IMR-90 (cell line): ENCODE data around the gene MEGF6. TPM values are rescaled to one million over a fixed set of nuclear protein-coding genes. Genes with fewer than 3 reads are reported as not detected.
A peak's percentile ranks its signal among the peaks of the same experiment; 100 is the strongest.

Source experiments
- ATAC-seq: fragments of 200-7000 bp; cut with Tn5 transposase; 2 replicates; pipeline ENCODE4 v1.9.1; 2020; ENCODE audit warnings: low read depth, mild to moderate bottlenecking, moderate library complexity
- BruUV-seq: library from RNA; stranded (reverse); fragments of 400-500 nt; replicated peaks from 2 replicates; lab custom pipeline; 2021; lab: Mats Ljungman, UMichigan
- CTCF ChIA-PET: fragments of 300-600 bp; formaldehyde crosslinking; extraction: SDS; loops from one replicate; lab custom pipeline; 2021; ENCODE audit warnings: antibody characterized with exemption; lab: Yijun Ruan, JAX
- POLR2A ChIA-PET: fragments of 300-600 bp; sonication (Branson Sonifier 250); formaldehyde crosslinking; loops from one replicate; lab custom pipeline; 2022; ENCODE audit warnings: antibody characterized with exemption; ENCODE audit not compliant: unreplicated experiment; lab: Charles Lee
- DNase-seq: peaks from one replicate; pipeline ENCODE4 v3.0.0; 2013
- H2AFZ ChIP-seq: replicated peaks from 2 replicates; pipeline ENCODE3; 2013; ENCODE audit warnings: low read length, mild to moderate bottlenecking; ENCODE audit not compliant: poor library complexity
- H2AK5ac ChIP-seq: 2 replicates; pipeline ENCODE4 v1.6.1; 2013; ENCODE audit warnings: low read depth, low read length, inconsistent platforms
- H2AK9ac ChIP-seq: replicated peaks from 2 replicates; pipeline ENCODE3; 2013; ENCODE audit warnings: mild to moderate bottlenecking, low read depth, low read length, moderate library complexity; ENCODE audit not compliant: poor library complexity
- H2BK120ac ChIP-seq: 2 replicates; pipeline ENCODE4 v1.6.1; 2013; ENCODE audit warnings: low read depth, low read length, inconsistent platforms
- H2BK15ac ChIP-seq: 3 replicates; pipeline ENCODE4 v1.6.1; 2013; ENCODE audit warnings: low read depth, low read length, inconsistent platforms
- H2BK20ac ChIP-seq: 2 replicates; pipeline ENCODE4 v1.6.1; 2013; ENCODE audit warnings: low read depth, mild to moderate bottlenecking, inconsistent platforms, low read length, moderate library complexity
- H2BK5ac ChIP-seq: 2 replicates; pipeline ENCODE4 v1.6.1; 2013; ENCODE audit warnings: mild to moderate bottlenecking, low read depth, low read length, inconsistent platforms; ENCODE audit not compliant: poor library complexity, severe bottlenecking
- H3K14ac ChIP-seq: replicated peaks from 2 replicates; pipeline ENCODE4 v1.6.1; 2013; ENCODE audit warnings: low read depth, low read length, inconsistent platforms
- H3K18ac ChIP-seq: 2 replicates; pipeline ENCODE4 v1.6.1; 2013; ENCODE audit warnings: low read depth, low read length, control low read depth
- H3K23ac ChIP-seq: 2 replicates; pipeline ENCODE4 v1.6.1; 2013; ENCODE audit warnings: low read depth, low read length, inconsistent platforms
- H3K27ac ChIP-seq: 2 replicates; pipeline ENCODE4 v1.5.1; 2013; ENCODE audit warnings: mild to moderate bottlenecking, control low read depth, low read length; ENCODE audit not compliant: insufficient read depth
- H3K27me3 ChIP-seq: 2 replicates; pipeline ENCODE4 v1.6.1; 2013; ENCODE audit warnings: low read length; ENCODE audit not compliant: control insufficient read depth, insufficient read depth
- H3K36me3 ChIP-seq: 2 replicates; pipeline ENCODE4 v1.6.1; 2013; ENCODE audit warnings: low read length, mixed read lengths; ENCODE audit not compliant: control insufficient read depth, insufficient read depth
- H3K4ac ChIP-seq: 2 replicates; pipeline ENCODE4 v1.6.1; 2013; ENCODE audit warnings: low read depth, low read length, inconsistent platforms
- H3K4me1 ChIP-seq: 2 replicates; pipeline ENCODE4 v1.6.1; 2013; ENCODE audit warnings: low read length, mixed read lengths; ENCODE audit not compliant: control insufficient read depth, insufficient read depth
- H3K4me2 ChIP-seq: 2 replicates; pipeline ENCODE4 v1.6.1; 2013; ENCODE audit warnings: low read depth, mild to moderate bottlenecking, control low read depth, low read length, moderate library complexity
- H3K4me3 ChIP-seq: 2 replicates; pipeline ENCODE4 v1.5.1; 2013; ENCODE audit warnings: low read depth, mild to moderate bottlenecking, control low read depth, low read length, moderate library complexity; ENCODE audit not compliant: insufficient read depth
- H3K56ac ChIP-seq: 2 replicates; pipeline ENCODE4 v1.6.1; 2013; ENCODE audit warnings: low read length, inconsistent platforms; ENCODE audit not compliant: insufficient read depth; ENCODE audit errors: extremely low read depth
- H3K79me1 ChIP-seq, 2 experiments: 2 replicates each; pipeline ENCODE4 v1.6.1; 2013; ENCODE audit warnings: low read length in 2 of 2, inconsistent platforms in 1 of 2, low read depth in 1 of 2
- H3K9ac ChIP-seq: 2 replicates; pipeline ENCODE4 v1.6.1; 2013; ENCODE audit warnings: low read depth, low read length, control low read depth
- H3K9me1 ChIP-seq: 2 replicates; pipeline ENCODE4 v1.6.1; 2013; ENCODE audit warnings: low read length, inconsistent platforms; ENCODE audit not compliant: insufficient read depth
- H3K9me3 ChIP-seq: 2 replicates; pipeline ENCODE4 v1.6.1; 2013; ENCODE audit warnings: low read length; ENCODE audit not compliant: control insufficient read depth, insufficient read depth
- H4K20me1 ChIP-seq: 2 replicates; pipeline ENCODE4 v1.6.1; 2013; ENCODE audit warnings: low read length, inconsistent platforms; ENCODE audit not compliant: insufficient read depth
- H4K5ac ChIP-seq: 2 replicates; pipeline ENCODE4 v1.6.1; 2013; ENCODE audit warnings: mild to moderate bottlenecking, low read depth, low read length, control low read depth
- H4K8ac ChIP-seq, 2 experiments: 2 replicates each; pipeline ENCODE4 v1.6.1; 2013; ENCODE audit warnings: low read depth in 2 of 2, low read length in 2 of 2, control low read depth in 1 of 2, inconsistent platforms in 1 of 2
- H4K91ac ChIP-seq: 2 replicates; pipeline ENCODE4 v1.6.1; 2013; ENCODE audit warnings: low read depth, low read length, inconsistent platforms; ENCODE audit not compliant: insufficient read depth
- ELK1 ChIP-seq: fragments of 150-350 bp; IDR thresholded peaks from 2 replicates; pipeline ENCODE4 v1.6.1; 2016; ENCODE audit warnings: low read depth, mild to moderate bottlenecking, low read length, moderate library complexity, borderline replicate concordance
- POLR2A ChIP-seq: IDR thresholded peaks from 2 replicates; pipeline ENCODE4 v1.6.1; 2012; ENCODE audit warnings: mild to moderate bottlenecking, low read depth, low read length
- RCOR1 ChIP-seq: IDR thresholded peaks from 2 replicates; pipeline ENCODE4 v1.6.1; 2012; ENCODE audit warnings: mild to moderate bottlenecking, low read length, improper control_type of control experiment; ENCODE audit not compliant: insufficient replicate concordance
- SMC3 ChIP-seq: fragments of 150-350 bp; IDR thresholded peaks from 2 replicates; pipeline ENCODE4 v1.6.1; 2016; ENCODE audit warnings: low read depth, mild to moderate bottlenecking, antibody characterized with exemption, low read length, moderate library complexity
- USF2 ChIP-seq: fragments of 150-350 bp; IDR thresholded peaks from 2 replicates; pipeline ENCODE4 v1.6.1; 2017; ENCODE audit warnings: mild to moderate bottlenecking, antibody characterized with exemption, low read length, low read depth
- WGBS, 2 experiments: methylation state at CpG; one replicate each; pipeline versions ENCODE4 v1.1.5 to v1.1.7; 2013; ENCODE audit warnings: missing lambda C conversion rate in 2 of 2; ENCODE audit not compliant: insufficient read length in 1 of 2; ENCODE audit errors: extremely low coverage in 2 of 2; 5-methylcytosine and 5-hydroxymethylcytosine counted together
- dilution Hi-C: fragments of 300-500 bp; cut with HindIII; formaldehyde crosslinking; loops from one replicate; pipeline ENCODE4 v1.14.3; 2018; ENCODE audit warnings: low sequenced_read_pairs; ENCODE audit not compliant: unreplicated experiment
- in situ Hi-C: fragments of 300-500 bp; cut with MboI; formaldehyde crosslinking; loops from 3 replicates; pipeline ENCODE4 v1.14.3; 2019; ENCODE audit warnings: low sequenced_read_pairs, inconsistent platforms, mixed read lengths
- intact Hi-C: fragments of 100-400 bp; cut with micrococcal nuclease; formaldehyde crosslinking; loops from 2 replicates; pipeline ENCODE4 v1.10.0; 2022
- polyA plus RNA-seq, 3 experiments: library from polyadenylated mRNA; depleted of rRNA; stranded (reverse); fragments of >200 nt; gene quantifications; 2 replicates each; pipeline ENCODE4 v1.2.3, GENCODE V29; 2012; ENCODE audit warnings: low replicate concordance in 1 of 3
- total RNA-seq: library from RNA; depleted of rRNA; stranded (reverse); fragments of >200 nt; gene quantifications from 2 replicates; pipeline ENCODE4 v1.2.3, GENCODE V29; 2012

Gene MEGF6
- total and polyA plus RNA-seq, 2 of the 4 experiments (the other 2 are of a cell fraction), result 0.72 to 4.1 TPM

GRCh38 chr1:3463891-3464648, 147.2 kb downstream of the MEGF6 start:
- in situ Hi-C loops (no loop called here), dilution Hi-C loops (no loop called here), intact Hi-C loops (no loop called here)
- H3K27ac ChIP-seq, result no peak overlapping the region
- H3K9ac ChIP-seq, result no peak overlapping the region
- no peak overlapping the region for H4K8ac ChIP-seq
- no peak overlapping the region for H3K4ac ChIP-seq
- BruUV-seq, result no TSS peak
- H3K4me1 ChIP-seq, result no peaks in the 10 kb centered on the region
- no peak overlapping the region for H3K23ac ChIP-seq
- ATAC-seq, result no peak
- no peaks in the 10 kb centered on the region for H3K36me3 ChIP-seq
- WGBS, 2 experiments, result 72% methylated on average over 8 of the region's 21 CpGs; no CpG with 5 or more reads in 1 of the 2 experiments
- no peak for DNase-seq
- no peak overlapping the region for H2AK5ac ChIP-seq
- H3K56ac ChIP-seq, result no peak overlapping the region
- H3K14ac ChIP-seq, result no peak overlapping the region
- H2BK120ac ChIP-seq, result no peak overlapping the region
- H3K27me3 ChIP-seq, result peaks cover 15% of the 10 kb centered on the region
- H2BK5ac ChIP-seq, result no peak overlapping the region
- no peak overlapping the region for H2BK20ac ChIP-seq
- H3K4me3 ChIP-seq, result no peak overlapping the region
- no peaks in the 10 kb centered on the region for H3K79me1 ChIP-seq
- TF ChIP-seq ELK1, result no peak
- no peak for TF ChIP-seq USF2
- TF ChIP-seq RCOR1, result no peak
- TF ChIP-seq POLR2A, result no peak
- no peak for TF ChIP-seq SMC3
- H2BK15ac ChIP-seq, result no peak overlapping the region
- CTCF ChIA-PET, result interaction anchor here (0.9 to 2.1 kb wide), 2 partner anchors 8 to 11 kb away, joined by 3 to 8 read pairs; no protein-coding TSS in a partner anchor
- no peaks in the 10 kb centered on the region for H3K9me1 ChIP-seq
- peak overlapping the region; percentile 43 for H2AFZ ChIP-seq
- H4K91ac ChIP-seq, result no peak overlapping the region
- no peak overlapping the region for H4K5ac ChIP-seq
- no peaks in the 10 kb centered on the region for H4K20me1 ChIP-seq
- POLR2A ChIA-PET, result no interaction called here
- H3K18ac ChIP-seq, result no peak overlapping the region
- no peak overlapping the region for H3K4me2 ChIP-seq
- no peaks in the 10 kb centered on the region for H3K9me3 ChIP-seq
- H2AK9ac ChIP-seq, result no peak overlapping the region
